PC-3 (cell line): ENCODE measurements around the gene OR52B6. TPM values are rescaled to one million over a fixed set of nuclear protein-coding genes. Genes with fewer than 3 reads are reported as not detected.
A peak's percentile ranks its signal among the peaks of the same experiment; 100 is the strongest.
"Not testable (repeated sequence)": the region's sequence is repeated elsewhere in the genome, so short reads cannot be mapped to it uniquely, and the experiment has no call there.

Experiments
- ATAC-seq: fragments of 200-7000 bp; cut with Tn5 transposase; 2 replicates; pipeline ENCODE4 v1.9.1; 2020; ENCODE audit warnings: mild to moderate bottlenecking, moderate library complexity
- BruUV-seq: library from RNA; stranded (reverse); fragments of 400-500 nt; replicated peaks from 2 replicates; lab custom pipeline; 2021; lab: Mats Ljungman, UMichigan
- CTCF ChIA-PET: fragments of 300-600 bp; sonication (Branson Sonifier 250); formaldehyde crosslinking; loops from one replicate; lab custom pipeline; 2022; ENCODE audit warnings: antibody characterized with exemption; lab: Charles Lee
- POLR2A ChIA-PET: fragments of 300-600 bp; sonication (Branson Sonifier 250); formaldehyde crosslinking; loops from one replicate; lab custom pipeline; 2022; ENCODE audit warnings: antibody characterized with exemption; ENCODE audit not compliant: unreplicated experiment; lab: Charles Lee
- DNase-seq: peaks from one replicate; pipeline ENCODE4 v3.0.0-alpha.2; 2015
- H2AFZ ChIP-seq: fragments of 300-600 bp; sonication (generic); 2 replicates; pipeline ENCODE4 v1.6.0; 2016; ENCODE audit warnings: antibody characterized with exemption, low read length
- H3F3A ChIP-seq: fragments of 300-600 bp; sonication (generic); one replicate; pipeline ENCODE4 v1.6.0; 2017; ENCODE audit warnings: antibody characterized with exemption, low read length, control low read depth, mild to moderate bottlenecking; ENCODE audit not compliant: unreplicated experiment
- H3K27ac ChIP-seq: fragments of 300-600 bp; sonication (generic); 2 replicates; pipeline ENCODE4 v1.5.1; 2016; ENCODE audit warnings: mild to moderate bottlenecking, low read length
- H3K27me3 ChIP-seq: fragments of 300-600 bp; sonication (generic); 2 replicates; pipeline ENCODE4 v1.6.1; 2016; ENCODE audit warnings: low read length, mixed read lengths
- H3K36me3 ChIP-seq: fragments of 300-600 bp; sonication (generic); 2 replicates; pipeline ENCODE4 v1.6.1; 2016; ENCODE audit warnings: low read depth, mixed run types, low read length, mixed read lengths
- H3K4me1 ChIP-seq: fragments of 300-600 bp; sonication (generic); 2 replicates; pipeline ENCODE4 v1.5.1; 2016; ENCODE audit warnings: low read length; ENCODE audit not compliant: insufficient read depth
- H3K4me2 ChIP-seq: fragments of 300-600 bp; sonication (generic); 2 replicates; pipeline ENCODE4 v1.6.0; 2016; ENCODE audit warnings: low read length
- H3K4me3 ChIP-seq: fragments of 300-600 bp; sonication (generic); 2 replicates; pipeline ENCODE4 v1.5.1; 2016; ENCODE audit warnings: mild to moderate bottlenecking, low read length, mixed read lengths
- H3K79me2 ChIP-seq: fragments of 300-600 bp; sonication (generic); 2 replicates; pipeline ENCODE4 v1.6.1; 2017; ENCODE audit warnings: low read length, mixed read lengths
- H3K9ac ChIP-seq: fragments of 300-600 bp; sonication (generic); 2 replicates; pipeline ENCODE4 v1.6.0; 2016; ENCODE audit warnings: mild to moderate bottlenecking, low read length
- H3K9me2 ChIP-seq: fragments of 300-600 bp; sonication (generic); replicated peaks from 2 replicates; pipeline ENCODE4 v1.6.1; 2016; ENCODE audit warnings: mixed run types, low read length, mixed read lengths
- H3K9me3 ChIP-seq: fragments of 300-600 bp; sonication (generic); 2 replicates; pipeline ENCODE4 v1.6.1; 2016; ENCODE audit warnings: low read length, mixed read lengths
- H4K20me1 ChIP-seq: fragments of 300-600 bp; sonication (generic); 2 replicates; pipeline ENCODE4 v1.6.1; 2016; ENCODE audit warnings: low read length, mixed read lengths
- EZH2 ChIP-seq: fragments of 300-600 bp; sonication (generic); IDR thresholded peaks from one replicate; pipeline ENCODE4 v1.6.1; 2017; ENCODE audit warnings: antibody characterized with exemption, mild to moderate bottlenecking, low read length; ENCODE audit not compliant: unreplicated experiment
- EZH2phosphoT487 ChIP-seq: fragments of 300-600 bp; sonication (generic); IDR thresholded peaks from 2 replicates; pipeline ENCODE4 v1.6.1; 2018; ENCODE audit warnings: mild to moderate bottlenecking, antibody characterized with exemption, low read length, borderline replicate concordance
- intact Hi-C: fragments of 100-400 bp; cut with micrococcal nuclease; formaldehyde crosslinking; loops from 2 replicates; pipeline ENCODE4 v1.9.0; 2023
- total RNA-seq: library from RNA; depleted of rRNA; stranded (reverse); fragments of >200 nt; gene quantifications from 2 replicates; pipeline ENCODE4 v1.2.3, GENCODE V29; 2014
- TF ChIP-seq, protein P1 (sequence below): fragments of 300-600 bp; sonication (generic); conservative IDR thresholded peaks from 2 replicates; pipeline ENCODE4 v1.5.1; 2017; ENCODE audit warnings: antibody characterized with exemption, low read depth, mild to moderate bottlenecking, low read length

The OR52B6 gene
- total RNA-seq, 1 experiment from 2014 or later, result not detected

DNA sequence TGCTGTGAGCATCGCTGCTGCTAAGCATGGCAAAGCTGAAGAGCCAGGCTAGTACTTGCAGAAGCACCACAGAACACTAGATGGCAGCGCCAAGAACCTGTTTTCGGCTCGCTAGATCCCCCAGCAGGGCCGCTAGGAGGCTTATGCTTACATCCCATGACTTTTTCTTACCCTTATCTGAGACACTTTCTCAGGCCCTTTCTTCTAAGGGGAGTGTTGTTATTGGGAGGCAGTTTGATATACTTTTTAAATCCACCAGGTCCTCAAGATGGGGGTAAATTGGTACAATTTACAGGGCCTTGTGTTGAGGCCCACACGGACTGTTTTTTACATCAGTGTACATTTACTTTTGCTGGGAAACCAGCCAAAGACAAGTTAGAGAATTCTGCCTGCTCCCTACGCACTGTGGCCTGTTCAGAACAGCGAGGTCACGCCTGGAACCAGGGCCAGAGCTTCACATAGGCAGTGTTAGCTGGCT, 19.7 kb downstream of the OR52B6 start:
- TF ChIP-seq EZH2phosphoT487, result no peak
- TF ChIP-seq EZH2, result no peak
- TF ChIP-seq, protein P1, sequence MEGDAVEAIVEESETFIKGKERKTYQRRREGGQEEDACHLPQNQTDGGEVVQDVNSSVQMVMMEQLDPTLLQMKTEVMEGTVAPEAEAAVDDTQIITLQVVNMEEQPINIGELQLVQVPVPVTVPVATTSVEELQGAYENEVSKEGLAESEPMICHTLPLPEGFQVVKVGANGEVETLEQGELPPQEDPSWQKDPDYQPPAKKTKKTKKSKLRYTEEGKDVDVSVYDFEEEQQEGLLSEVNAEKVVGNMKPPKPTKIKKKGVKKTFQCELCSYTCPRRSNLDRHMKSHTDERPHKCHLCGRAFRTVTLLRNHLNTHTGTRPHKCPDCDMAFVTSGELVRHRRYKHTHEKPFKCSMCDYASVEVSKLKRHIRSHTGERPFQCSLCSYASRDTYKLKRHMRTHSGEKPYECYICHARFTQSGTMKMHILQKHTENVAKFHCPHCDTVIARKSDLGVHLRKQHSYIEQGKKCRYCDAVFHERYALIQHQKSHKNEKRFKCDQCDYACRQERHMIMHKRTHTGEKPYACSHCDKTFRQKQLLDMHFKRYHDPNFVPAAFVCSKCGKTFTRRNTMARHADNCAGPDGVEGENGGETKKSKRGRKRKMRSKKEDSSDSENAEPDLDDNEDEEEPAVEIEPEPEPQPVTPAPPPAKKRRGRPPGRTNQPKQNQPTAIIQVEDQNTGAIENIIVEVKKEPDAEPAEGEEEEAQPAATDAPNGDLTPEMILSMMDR, result peak; percentile 79
- H3K4me3 ChIP-seq, result no peak overlapping the region
- no peak overlapping the region for H3K27ac ChIP-seq
- no peak overlapping the region for H3K9ac ChIP-seq
- no peaks in the 10 kb centered on the region for H3K9me2 ChIP-seq
- H3K79me2 ChIP-seq, result peaks cover 36% of the 10 kb centered on the region
- H4K20me1 ChIP-seq, result no peaks in the 10 kb centered on the region
- peak overlapping the region; percentile 16 for H3K4me2 ChIP-seq
- no peaks in the 10 kb centered on the region for H3K27me3 ChIP-seq
- intact Hi-C loops, result loop anchor here (1.0 kb wide), 2 partner anchors 84 to 112 kb away; no protein-coding TSS in a partner anchor
- POLR2A ChIA-PET, result no interaction called here
- peak; percentile 65 for ATAC-seq
- peaks cover 4% of the 10 kb centered on the region for H3F3A ChIP-seq
- CTCF ChIA-PET, result interaction anchor here (0.7 to 0.8 kb wide), 2 partner anchors 21 to 84 kb away, joined by 3 read pairs; partner anchors contain the start of gene TRIM5
- H3K36me3 ChIP-seq, result no peaks in the 10 kb centered on the region; the same call in none of the 2 replicates
- no peaks in the 10 kb centered on the region for H3K9me3 ChIP-seq
- peaks cover 20% of the 10 kb centered on the region for H3K4me1 ChIP-seq
- DNase-seq, result peak; percentile 72
- H2AFZ ChIP-seq, result no peak overlapping the region
- BruUV-seq, result no TSS peak

DNA sequence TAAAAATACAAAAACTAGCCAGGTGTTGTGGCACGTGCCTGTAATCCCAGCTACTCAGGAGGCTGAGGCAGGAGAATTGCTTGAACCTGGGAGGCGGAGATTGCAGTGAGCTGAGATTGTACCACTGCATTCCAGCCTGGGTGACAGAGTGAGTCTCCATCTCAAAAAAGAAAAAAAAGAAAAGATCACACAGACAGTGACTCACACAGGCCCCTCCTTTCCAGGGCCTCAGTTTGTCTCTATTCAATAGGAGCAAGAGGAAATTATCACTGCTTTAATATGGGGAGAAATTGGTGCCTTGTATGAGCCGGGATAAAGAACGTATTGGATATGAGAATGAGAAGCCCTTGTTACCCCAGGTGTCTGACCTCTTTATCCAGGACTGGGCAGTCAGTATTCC, 22.1 kb downstream of the OR52B6 start:
- H3K9me2 ChIP-seq, H2AFZ ChIP-seq, POLR2A ChIA-PET, CTCF ChIA-PET, H3K4me3 ChIP-seq, DNase-seq, H3K9ac ChIP-seq, BruUV-seq, intact Hi-C loops, H3K4me2 ChIP-seq, ATAC-seq, H3K27me3 ChIP-seq, H4K20me1 ChIP-seq, H3F3A ChIP-seq, H3K36me3 ChIP-seq, H3K9me3 ChIP-seq, H3K27ac ChIP-seq: not testable (repeated sequence)
- H3K4me1 ChIP-seq, result peaks cover 28% of the 10 kb centered on the region
- H3K79me2 ChIP-seq, result peaks cover 31% of the 10 kb centered on the region

GRCh38 chr11:5603326-5603725, 22.6 kb downstream of the OR52B6 start:
- Histone ChIP-seq H4K20me1 (no peaks in the 10 kb centered on the region), H3K36me3 (no peaks in the 10 kb centered on the region; the same call in none of the 2 replicates), H3K9me2 (no peaks in the 10 kb centered on the region), H3K4me1 (peaks cover 23% of the 10 kb centered on the region), H3K27ac (no peak overlapping the region), H3K9me3 (no peaks in the 10 kb centered on the region), H3K4me2 (no peak overlapping the region), H3K79me2 (peaks cover 25% of the 10 kb centered on the region), H3K9ac (no peak overlapping the region), H3K4me3 (no peak overlapping the region), H3F3A (no peaks in the 10 kb centered on the region), H3K27me3 (no peaks in the 10 kb centered on the region), H2AFZ (no peak overlapping the region)
- ChIA-PET POLR2A (no interaction called here), CTCF (no interaction called here)
- TF ChIP-seq, protein P1, result no peak
- TF ChIP-seq EZH2, result no peak
- no TSS peak for BruUV-seq
- ATAC-seq, result no peak
- intact Hi-C loops, result no loop called here
- DNase-seq, result no peak
